H1 (cell line): Measurements from ENCODE around the gene CRTAP. TPM values are rescaled to one million over a fixed set of nuclear protein-coding genes. Genes with fewer than 3 reads are reported as not detected.
A peak's percentile ranks its signal among the peaks of the same experiment; 100 is the strongest.

Experiments used
- CTCF ChIA-PET: fragments of 300-600 bp; sonication (Branson Sonifier 250); formaldehyde crosslinking; loops from one replicate; lab custom pipeline; 2021; ENCODE audit not compliant: partially characterized antibody; lab: Charles Lee
- POLR2A ChIA-PET: fragments of 300-600 bp; sonication (Branson Sonifier 250); formaldehyde crosslinking; loops from one replicate; lab custom pipeline; 2021; ENCODE audit warnings: inconsistent platforms; ENCODE audit not compliant: partially characterized antibody; lab: Charles Lee
- DNase-seq, 2 experiments: peaks; one replicate each; pipeline versions ENCODE4 v3.0.0 to v3.0.0-alpha.2; 2010 to 2022; ENCODE audit warnings: low spot score in 2 of 2, low read depth in 1 of 2, mixed read lengths in 1 of 2
- FAIRE-seq: peaks from 2 replicates; lab custom pipeline; 2011; peaks lifted over from hg19 to GRCh38; lab: Jason Lieb, UNC
- H2AFZ ChIP-seq: 2 replicates; pipeline ENCODE4 v1.8.1; 2012; ENCODE audit warnings: low read length, inconsistent platforms
- H2AK5ac ChIP-seq: 2 replicates; pipeline ENCODE4 v1.6.1; 2013; ENCODE audit warnings: low read depth, low read length
- H2BK120ac ChIP-seq: replicated peaks from 2 replicates; pipeline ENCODE3; 2013; ENCODE audit warnings: low read depth, low read length, inconsistent platforms
- H2BK12ac ChIP-seq: 2 replicates; pipeline ENCODE4 v1.6.1; 2013; ENCODE audit warnings: low read depth, low read length
- H2BK15ac ChIP-seq: 2 replicates; pipeline ENCODE4 v1.6.1; 2013; ENCODE audit warnings: low read length
- H2BK20ac ChIP-seq: 2 replicates; pipeline ENCODE4 v1.6.1; 2013; ENCODE audit warnings: low read length
- H2BK5ac ChIP-seq: 2 replicates; pipeline ENCODE4 v1.6.1; 2013; ENCODE audit warnings: low read depth, low read length
- H3K14ac ChIP-seq: 2 replicates; pipeline ENCODE4 v1.6.1; 2013; ENCODE audit warnings: inconsistent platforms; ENCODE audit not compliant: insufficient read length
- H3K18ac ChIP-seq: 2 replicates; pipeline ENCODE4 v1.6.1; 2013; ENCODE audit warnings: low read length; ENCODE audit errors: extremely low read depth
- H3K23ac ChIP-seq: 2 replicates; pipeline ENCODE4 v1.6.1; 2013; ENCODE audit warnings: inconsistent platforms; ENCODE audit not compliant: insufficient read length
- H3K23me2 ChIP-seq: 2 replicates; pipeline ENCODE4 v1.6.1; 2013; ENCODE audit warnings: low read depth, low read length
- H3K27ac ChIP-seq: 2 replicates; pipeline ENCODE4 v1.6.1; 2011; ENCODE audit warnings: low read depth, low read length, inconsistent platforms
- H3K27me3 ChIP-seq, 4 experiments: replicated peaks in 1 of 4; 1 replicate in 1 of 4; 2 replicates in 3 of 4; pipeline versions ENCODE4 v1.6.1 to v1.8.1; 2011 to 2013; ENCODE audit warnings: low read length in 3 of 4, mild to moderate bottlenecking in 3 of 4, inconsistent platforms in 2 of 4, mixed read lengths in 2 of 4, moderate library complexity in 1 of 4; ENCODE audit not compliant: control insufficient read depth in 3 of 4, insufficient read depth in 3 of 4; ENCODE audit errors: extremely low read depth in 1 of 4
- H3K36me3 ChIP-seq, 4 experiments: 2 replicates each; pipeline versions ENCODE4 v1.6.1 to v1.8.1; 2011 to 2013; ENCODE audit warnings: mild to moderate bottlenecking in 4 of 4, low read length in 3 of 4, moderate library complexity in 2 of 4, control low read depth in 1 of 4, inconsistent platforms in 1 of 4; ENCODE audit not compliant: insufficient read depth in 4 of 4, control insufficient read depth in 2 of 4
- H3K4ac ChIP-seq: replicated peaks from 2 replicates; pipeline ENCODE3; 2013; ENCODE audit warnings: low read length, low read depth, mixed read lengths, inconsistent platforms; ENCODE audit not compliant: insufficient read length
- H3K4me1 ChIP-seq, 4 experiments: replicated peaks in 1 of 4; 1 replicate in 1 of 4; 2 replicates in 3 of 4; pipeline versions ENCODE4 v1.6.1 to v1.8.1; 2011 to 2013; ENCODE audit warnings: low read length in 3 of 4, inconsistent platforms in 2 of 4, mixed read lengths in 1 of 4; ENCODE audit not compliant: insufficient read depth in 4 of 4, control insufficient read depth in 3 of 4
- H3K4me2 ChIP-seq, 2 experiments: 2 replicates each; pipeline versions ENCODE4 v1.6.1 to v1.8.1; 2011 to 2013; ENCODE audit warnings: low read depth in 2 of 2, low read length in 2 of 2, control low read depth in 1 of 2, inconsistent platforms in 1 of 2, mild to moderate bottlenecking in 1 of 2; ENCODE audit not compliant: insufficient read depth in 1 of 2
- H3K4me3 ChIP-seq, 4 experiments: fragments of 200-600, 300-600 bp in 1 of 4; sonication (generic), shearing (Covaris generic), sonication (Bioruptor Twin) in 1 of 4; 2 replicates each; pipeline versions ENCODE4 v1.5.1 to v1.8.1; 2011 to 2016; ENCODE audit warnings: low read length in 4 of 4, low read depth in 3 of 4, control low read depth in 2 of 4, inconsistent platforms in 2 of 4, mild to moderate bottlenecking in 2 of 4, mixed read lengths in 1 of 4, moderate library complexity in 1 of 4; ENCODE audit not compliant: insufficient read depth in 2 of 4; ENCODE audit errors: extremely low read depth in 1 of 4
- H3K56ac ChIP-seq: replicated peaks from 2 replicates; pipeline ENCODE3; 2013; ENCODE audit warnings: low read depth, mild to moderate bottlenecking, mixed read lengths, low read length, inconsistent platforms; ENCODE audit not compliant: insufficient read length
- H3K79me1 ChIP-seq: 2 replicates; pipeline ENCODE4 v1.6.1; 2013; ENCODE audit warnings: low read depth, low read length, control low read depth
- H3K79me2 ChIP-seq, 2 experiments: 2 replicates each; pipeline versions ENCODE4 v1.6.1 to v1.8.1; 2012 to 2013; ENCODE audit warnings: low read length in 2 of 2, mild to moderate bottlenecking in 2 of 2, inconsistent platforms in 1 of 2; ENCODE audit not compliant: insufficient read depth in 2 of 2, control insufficient read depth in 1 of 2
- H3K9ac ChIP-seq, 4 experiments: replicated peaks in 1 of 4; 1 replicate in 1 of 4; 2 replicates in 3 of 4; pipeline versions ENCODE4 v1.6.1 to v1.8.1; 2011 to 2013; ENCODE audit warnings: low read depth in 3 of 4, low read length in 3 of 4, control low read depth in 2 of 4, mild to moderate bottlenecking in 2 of 4, moderate library complexity in 2 of 4, inconsistent platforms in 1 of 4; ENCODE audit errors: extremely low read depth in 1 of 4
- H3K9me3 ChIP-seq, 2 experiments: 2 replicates each; pipeline versions ENCODE4 v1.6.1 to v1.8.1; 2012 to 2013; ENCODE audit warnings: mild to moderate bottlenecking in 2 of 2, moderate library complexity in 2 of 2, control low read depth in 1 of 2, inconsistent platforms in 1 of 2, low read depth in 1 of 2, low read length in 1 of 2, mixed read lengths in 1 of 2; ENCODE audit not compliant: insufficient read depth in 2 of 2
- H4K20me1 ChIP-seq, 2 experiments: replicated peaks in 1 of 2; 2 replicates each; pipeline versions ENCODE3 to v1.8.1; 2011 to 2013; ENCODE audit warnings: inconsistent platforms in 2 of 2, low read length in 2 of 2, mild to moderate bottlenecking in 1 of 2; ENCODE audit not compliant: insufficient read depth in 2 of 2, control insufficient read depth in 1 of 2
- H4K5ac ChIP-seq: 2 replicates; pipeline ENCODE4 v1.6.1; 2013; ENCODE audit warnings: low read length, low read depth, mixed read lengths, inconsistent platforms; ENCODE audit not compliant: insufficient read length
- H4K8ac ChIP-seq: 2 replicates; pipeline ENCODE4 v1.8.0; 2013; ENCODE audit warnings: mild to moderate bottlenecking, moderate library complexity, low read length, inconsistent platforms; ENCODE audit not compliant: insufficient read depth; ENCODE audit errors: extremely low read depth
- H4K91ac ChIP-seq: replicated peaks from 2 replicates; pipeline ENCODE3; 2013; ENCODE audit warnings: low read length, mixed read lengths, inconsistent platforms; ENCODE audit not compliant: insufficient read length
- ASH2L ChIP-seq: fragments of 200-600, 300-600 bp; sonication (generic); IDR thresholded peaks from one replicate; pipeline ENCODE4 v1.7.1; 2017; ENCODE audit warnings: low read length
- CEBPB ChIP-seq: IDR thresholded peaks from 2 replicates; pipeline ENCODE4 v1.6.1; 2012; ENCODE audit warnings: low read depth, low read length
- EP300 ChIP-seq, 2 experiments: IDR thresholded peaks; 1 replicate in 1 of 2; 2 replicates in 1 of 2; pipeline ENCODE4 v1.6.1; 2011 to 2012; ENCODE audit warnings: low read depth in 2 of 2, low read length in 2 of 2, mild to moderate bottlenecking in 2 of 2, borderline replicate concordance in 1 of 2, inconsistent platforms in 1 of 2, moderate library complexity in 1 of 2
- FOSL1 ChIP-seq: IDR thresholded peaks from 2 replicates; pipeline ENCODE4 v1.6.1; 2011; ENCODE audit warnings: mild to moderate bottlenecking, low read depth, low read length, moderate library complexity; ENCODE audit not compliant: insufficient read depth
- JUND ChIP-seq: IDR thresholded peaks from 2 replicates; pipeline ENCODE4 v1.6.1; 2011; ENCODE audit warnings: mild to moderate bottlenecking, improper control_type of control experiment, low read length
- NRF1 ChIP-seq: IDR thresholded peaks from 2 replicates; pipeline ENCODE4 v1.6.1; 2011; ENCODE audit warnings: mild to moderate bottlenecking, low read depth, low read length, improper control_type of control experiment
- SAP30 ChIP-seq: fragments of 300-600 bp; sonication (generic); IDR thresholded peaks from 2 replicates; pipeline ENCODE4 v1.7.1; 2012; ENCODE audit warnings: low read length, moderate library complexity, mild to moderate bottlenecking, inconsistent platforms; ENCODE audit not compliant: insufficient read depth, insufficient replicate concordance
- TAF1 ChIP-seq: IDR thresholded peaks from 2 replicates; pipeline ENCODE4 v1.6.1; 2011; ENCODE audit warnings: mild to moderate bottlenecking, low read depth, low read length
- WGBS, 2 experiments: shearing (Covaris generic) in 1 of 2; methylation state at CpG; one replicate each; pipeline versions ENCODE4 v1.1.6 to v1.1.7; 2013 to 2015; ENCODE audit warnings: low lambda C conversion rate in 2 of 2, mixed read lengths in 2 of 2, inconsistent platforms in 1 of 2, low coverage in 1 of 2, missing lambda C conversion rate in 1 of 2; ENCODE audit not compliant: insufficient replicate concordance in 2 of 2, insufficient coverage in 1 of 2, insufficient read length in 1 of 2; ENCODE audit errors: extremely low coverage in 1 of 2, missing lambda C conversion rate in 1 of 2; 5-methylcytosine and 5-hydroxymethylcytosine counted together
- polyA plus RNA-seq, 7 experiments: library from polyadenylated mRNA; depleted of rRNA in 3 of 7; stranded (reverse) in 5 of 7; unstranded in 2 of 7; fragments of >200 nt in 5 of 7; fragments of 200-250 nt in 2 of 7; gene quantifications; 1 replicate in 5 of 7; 2 replicates in 1 of 7; 4 replicates in 1 of 7; pipeline versions ENCODE4 v1.2.1 to v1.2.3, GENCODE V29; 2011 to 2013; ENCODE audit warnings: missing spikeins in 2 of 7, mixed read lengths in 2 of 7
- total RNA-seq: library from RNA; stranded (reverse); fragmentation: NEBNext Ultra II Directional; extraction: Animal tissue kit (Norgen Biotek cat#: 25700); gene quantifications from 2 replicates; pipeline ENCODE4 v1.2.1, GENCODE V29; 2021
- TF ChIP-seq, protein P1 (sequence below): IDR thresholded peaks from 2 replicates; pipeline ENCODE4 v1.6.1; 2012; ENCODE audit warnings: inconsistent platforms

The CRTAP gene
- total and polyA plus RNA-seq, 2 of the 8 experiments (the other 6 are each of a cell fraction or from before 2014, with no cell fraction given): 159 to 188 TPM

DNA sequence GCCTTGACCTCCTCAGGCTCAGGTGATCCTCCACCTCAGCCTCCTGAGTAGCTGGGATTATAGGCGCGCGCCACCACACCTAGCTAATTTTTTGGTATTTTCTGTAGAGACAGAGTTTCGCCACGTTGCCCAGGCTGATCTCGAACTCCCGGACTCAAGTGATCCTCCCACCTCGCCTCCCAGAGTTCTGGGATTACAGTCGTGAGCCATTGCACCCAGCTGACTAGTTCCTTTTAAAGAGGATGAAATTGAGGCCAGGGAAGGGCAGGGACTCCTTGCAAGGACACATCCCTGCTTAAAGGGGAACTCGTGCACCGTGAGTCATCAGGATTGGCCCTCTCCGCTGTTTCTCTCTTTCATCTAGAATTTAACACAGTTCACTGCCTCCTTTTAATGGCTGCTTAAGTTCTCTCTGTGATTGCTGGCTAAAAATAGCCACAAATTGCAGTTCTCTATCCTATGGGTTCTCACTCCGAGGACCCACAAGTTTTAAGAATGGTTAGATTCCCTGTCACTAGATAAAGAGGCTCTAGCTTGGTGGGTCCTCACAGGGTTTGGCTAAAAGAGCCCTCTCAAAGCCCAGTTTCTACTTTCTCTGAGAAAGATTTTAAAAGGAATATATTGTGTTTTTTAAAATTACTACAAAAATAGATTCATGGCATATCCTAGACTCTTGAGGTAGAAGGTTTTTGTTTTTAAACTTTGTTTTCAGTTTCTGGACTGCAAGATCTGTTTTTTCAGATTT lies 1.4 kb downstream of the CRTAP start:
- DNase-seq (no peak), FAIRE-seq (no peak)
- Histone ChIP-seq H3K4me3 (peak overlapping the region in 1 of 4 experiments; percentile 70; a peak in 2 of 8 replicates), H2BK120ac (no peak overlapping the region), H3K9ac (no peak overlapping the region; a peak in 1 of 7 replicates), H3K56ac (no peak overlapping the region), H3K23me2 (peaks cover 10% of the 10 kb centered on the region), H3K27ac (no peak overlapping the region), H3K79me1 (peaks cover 5% of the 10 kb centered on the region; the same call in 1 of the 2 replicates), H2BK12ac (no peak overlapping the region), H3K14ac (no peak overlapping the region), H3K4me1 (peaks cover 0 to 5% (median 3%) of the 10 kb centered on the region in 4 experiments; a peak in 5 of 7 replicates), H2AK5ac (no peak overlapping the region), H4K20me1 (peaks cover 3 to 5% of the 10 kb centered on the region in 2 experiments), H3K9me3 (peaks cover 0 to 3% of the 10 kb centered on the region in 2 experiments; a peak in 1 of 4 replicates), H2BK20ac (no peak overlapping the region), H3K18ac (no peak overlapping the region), H3K23ac (no peak overlapping the region), H2AFZ (no peak overlapping the region), H3K4ac (no peak overlapping the region), H2BK5ac (no peak overlapping the region), H4K91ac (no peak overlapping the region), H3K36me3 (no peaks in the 10 kb centered on the region; a peak in 1 of 8 replicates), H3K27me3 (no peaks in the 10 kb centered on the region), H3K79me2 (peaks cover 2 to 4% of the 10 kb centered on the region in 2 experiments; a peak in 3 of 4 replicates), H2BK15ac (0 out of 2 replicates have a peak overlapping the region, but pooled peaks have one; percentile 77), H4K5ac (no peak overlapping the region), H3K4me2 (peak overlapping the region; percentile 69 to 89; a peak in 3 of 4 replicates), H4K8ac (no peak overlapping the region)
- WGBS, 2 experiments: 85% methylated on average over 13 of the region's 13 CpGs; no CpG with 5 or more reads in 1 of the 2 experiments
- TF ChIP-seq EP300 (IDR thresholded peaks at IDR 0.05; ENCODE audit: borderline replicate concordance in 1 of 2, low read depth in 2 of 2, low read length in 2 of 2) (no peak), NRF1 (no peak), FOSL1 (no peak), JUND (no peak), TAF1 (no peak), SAP30 (no peak), ASH2L (no peak), CEBPB (no peak)
- TF ChIP-seq, protein P1, sequence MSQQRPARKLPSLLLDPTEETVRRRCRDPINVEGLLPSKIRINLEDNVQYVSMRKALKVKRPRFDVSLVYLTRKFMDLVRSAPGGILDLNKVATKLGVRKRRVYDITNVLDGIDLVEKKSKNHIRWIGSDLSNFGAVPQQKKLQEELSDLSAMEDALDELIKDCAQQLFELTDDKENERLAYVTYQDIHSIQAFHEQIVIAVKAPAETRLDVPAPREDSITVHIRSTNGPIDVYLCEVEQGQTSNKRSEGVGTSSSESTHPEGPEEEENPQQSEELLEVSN: no peak
- ChIA-PET CTCF (interaction anchor here (1.2 to 2.9 kb wide), 4 partner anchors 20 to 258 kb away, joined by 3 to 10 read pairs (median 6); no protein-coding TSS in a partner anchor), POLR2A (no interaction called here)
